Aorta (tissue), 5 donors: ENCODE results near the gene KRT3. TPM values are rescaled to one million over a fixed set of nuclear protein-coding genes. Genes with fewer than 3 reads are reported as not detected.
A peak's percentile ranks its signal among the peaks of the same experiment; 100 is the strongest.
"Not testable (repeated sequence)": the region's sequence is repeated elsewhere in the genome, so short reads cannot be mapped to it uniquely, and the experiment has no call there.

Experiments
- ATAC-seq: fragments of 200-7000 bp; cut with Tn5 transposase; one replicate; pipeline ENCODE4 v1.9.1; 2022; ENCODE audit warnings: moderate library complexity; ENCODE audit not compliant: low FRiP score
- DNase-seq, 2 donors: peaks; one replicate each; pipeline ENCODE4 v3.0.0-alpha.2; 2020
- H3K27ac ChIP-seq, 2 donors: one replicate each; pipeline ENCODE4 v1.5.1; 2013; ENCODE audit warnings: low read length in 2 of 2, mild to moderate bottlenecking in 2 of 2, moderate library complexity in 2 of 2, control low read depth in 1 of 2, inconsistent platforms in 1 of 2, low read depth in 1 of 2
- H3K27me3 ChIP-seq, 2 donors: one replicate each; pipeline ENCODE4 v1.6.1; 2013; ENCODE audit warnings: control low read depth in 1 of 2, low read length in 1 of 2, mild to moderate bottlenecking in 1 of 2, moderate library complexity in 1 of 2; ENCODE audit not compliant: insufficient read depth in 2 of 2, control insufficient read depth in 1 of 2
- H3K36me3 ChIP-seq, 2 donors: one replicate each; pipeline ENCODE4 v1.6.1; 2013; ENCODE audit warnings: control low read depth in 1 of 2, low read length in 1 of 2, mild to moderate bottlenecking in 1 of 2; ENCODE audit not compliant: insufficient read depth in 2 of 2, control insufficient read depth in 1 of 2
- H3K4me1 ChIP-seq, 2 donors: one replicate each; pipeline ENCODE4 v1.6.1; 2013; ENCODE audit warnings: low read length in 2 of 2, control low read depth in 1 of 2, mild to moderate bottlenecking in 1 of 2, moderate library complexity in 1 of 2; ENCODE audit not compliant: insufficient read depth in 2 of 2, control insufficient read depth in 1 of 2
- H3K4me3 ChIP-seq, 2 donors: one replicate each; pipeline ENCODE4 v1.5.1; 2013; ENCODE audit warnings: low read length in 2 of 2, control low read depth in 1 of 2, mild to moderate bottlenecking in 1 of 2
- H3K9me3 ChIP-seq: one replicate; pipeline ENCODE4 v1.6.1; 2013; ENCODE audit warnings: mild to moderate bottlenecking, low read length; ENCODE audit not compliant: control insufficient read depth
- WGBS, 2 donors: extraction: QIAGEN DNeasy Blood & Tissue Kit; methylation state at CpG; one replicate each; pipeline ENCODE4 v1.1.7; 2013; 5-methylcytosine and 5-hydroxymethylcytosine counted together
- intact Hi-C, 2 donors: fragments of 100-400 bp; cut with DNase I; formaldehyde crosslinking; loops; one replicate each; pipeline versions ENCODE4 v1.14.2 to v1.15.0; 2022
- polyA plus RNA-seq, 2 donors: library from polyadenylated mRNA; stranded (reverse); fragments of 200-250 nt; gene quantifications; one replicate each; pipeline ENCODE4 v1.2.3, GENCODE V29; 2013
- total RNA-seq, 2 donors: library from RNA; stranded (reverse); fragmentation: NEBNext Ultra II Directional; extraction: Animal tissue kit (Norgen Biotek cat#: 25700); gene quantifications; one replicate each; pipeline ENCODE4 v1.2.1, GENCODE V29; 2021
- donor health status: healthy with polysubstance abuse.
- donor health status: Bipolar disorder and iron deficiency.
- donor health status: DM: no; HTN: no; CAD: no.
- donor health status: DM: no; HTN: no; CAD: no.
- donor health status: DM: yes; HTN: yes; CAD: no.

The KRT3 gene
- total and polyA plus RNA-seq, 4 donors = not detected

DNA sequence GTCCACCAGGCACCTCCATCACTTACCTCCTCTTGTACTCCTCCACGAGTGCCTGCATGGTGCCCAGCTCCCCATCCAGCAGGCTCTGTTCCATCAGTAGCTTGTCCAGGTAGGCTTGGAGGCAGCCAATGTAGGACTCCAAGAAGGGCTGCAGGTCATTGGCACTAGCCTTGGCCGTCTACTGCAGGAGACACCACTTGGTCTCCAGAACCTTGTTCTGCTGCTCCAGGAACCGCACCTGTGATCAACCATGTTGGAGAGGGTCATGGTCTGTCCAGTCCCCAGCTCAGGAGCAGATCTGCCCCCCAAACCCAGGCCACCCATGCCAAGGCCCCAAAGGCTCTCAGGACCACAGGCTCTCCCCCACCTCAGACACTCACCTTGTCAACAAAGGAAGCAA lies 42.6 kb downstream of the KRT3 start:
- H3K27me3 ChIP-seq = peaks cover 0 to 1% of the 10 kb centered on the region in 2 donors
- H3K27ac ChIP-seq = no peak overlapping the region
- ATAC-seq (no peak), DNase-seq (no peak)
- H3K4me1 ChIP-seq = no peaks in the 10 kb centered on the region
- intact Hi-C loops = no loop called here
- peaks cover 2% of the 10 kb centered on the region for H3K9me3 ChIP-seq
- H3K36me3 ChIP-seq = no peaks in the 10 kb centered on the region
- 78 to 84% methylated on average over 3 of the region's 3 CpGs for WGBS, 2 donors
- H3K4me3 ChIP-seq = no peak overlapping the region

DNA sequence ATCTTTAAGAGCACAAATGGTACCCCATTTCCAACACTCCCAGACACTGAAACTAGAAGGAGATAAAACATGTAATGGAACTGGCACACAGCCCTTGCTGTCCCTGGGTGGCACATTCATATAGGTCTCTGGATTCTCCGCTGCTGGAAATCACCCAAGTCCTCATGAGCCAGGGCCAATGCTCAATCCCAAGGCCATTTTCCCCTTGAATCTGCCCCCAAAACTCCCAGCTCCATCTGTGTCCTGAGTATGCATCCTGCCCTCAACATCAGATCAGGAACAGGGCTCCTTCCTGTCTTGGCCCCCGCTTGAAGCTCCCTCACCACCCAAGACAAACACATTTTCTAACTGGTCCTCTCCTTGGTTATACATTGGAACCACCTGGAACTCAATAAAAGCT lies 43.4 kb downstream of the KRT3 start:
- Histone ChIP-seq H3K27ac (no peak overlapping the region), H3K4me1 (no peaks in the 10 kb centered on the region), H3K4me3 (no peak overlapping the region), H3K36me3 (no peaks in the 10 kb centered on the region), H3K27me3 (peaks cover 0 to under 1% of the 10 kb centered on the region in 2 donors), H3K9me3 (peaks cover 2% of the 10 kb centered on the region)
- 85 to 92% methylated on average over 2 of the region's 2 CpGs for WGBS, 2 donors
- ATAC-seq = no peak
- intact Hi-C loops = no loop called here
- DNase-seq = no peak

DNA sequence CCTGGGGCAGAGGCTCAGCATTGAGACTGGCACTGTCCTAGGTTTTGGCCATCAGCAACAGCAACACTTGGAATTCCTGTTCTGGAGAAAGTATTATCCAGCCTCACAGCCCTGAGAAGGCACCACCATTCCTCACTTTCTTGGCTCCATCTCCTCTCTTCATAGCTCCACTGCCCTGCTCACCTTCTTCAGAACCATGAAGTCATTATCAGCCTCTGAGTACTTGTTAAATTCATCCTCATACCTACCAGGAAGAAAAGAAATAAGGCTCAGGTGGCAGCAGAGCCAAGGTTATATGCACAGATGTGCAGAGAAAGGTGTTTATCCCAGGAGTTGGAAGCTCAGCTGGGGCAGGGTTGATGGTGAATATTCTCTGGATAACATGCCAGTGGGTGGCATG lies 44.1 kb downstream of the KRT3 start:
- intact Hi-C loops = no loop called here
- no peaks in the 10 kb centered on the region for H3K27me3 ChIP-seq
- no peak for ATAC-seq

GRCh38 chr12:52750532-52750931 lies 45.4 kb downstream of the KRT3 start:
- intact Hi-C loops, H3K27ac ChIP-seq, H3K4me3 ChIP-seq, H3K4me1 ChIP-seq, DNase-seq, H3K36me3 ChIP-seq, ATAC-seq, H3K27me3 ChIP-seq, H3K9me3 ChIP-seq: not testable (repeated sequence)
- WGBS, 2 donors = 45 to 65% methylated on average over 3 of the region's 3 CpGs

More for the DNA sequence above, 44.1 kb downstream of the KRT3 start:
- Histone ChIP-seq H3K4me3 (no peak overlapping the region), H3K9me3 (peaks cover 4% of the 10 kb centered on the region), H3K27ac (no peak overlapping the region), H3K4me1 (no peaks in the 10 kb centered on the region), H3K36me3 (no peaks in the 10 kb centered on the region)
- no peak for DNase-seq

DNA sequence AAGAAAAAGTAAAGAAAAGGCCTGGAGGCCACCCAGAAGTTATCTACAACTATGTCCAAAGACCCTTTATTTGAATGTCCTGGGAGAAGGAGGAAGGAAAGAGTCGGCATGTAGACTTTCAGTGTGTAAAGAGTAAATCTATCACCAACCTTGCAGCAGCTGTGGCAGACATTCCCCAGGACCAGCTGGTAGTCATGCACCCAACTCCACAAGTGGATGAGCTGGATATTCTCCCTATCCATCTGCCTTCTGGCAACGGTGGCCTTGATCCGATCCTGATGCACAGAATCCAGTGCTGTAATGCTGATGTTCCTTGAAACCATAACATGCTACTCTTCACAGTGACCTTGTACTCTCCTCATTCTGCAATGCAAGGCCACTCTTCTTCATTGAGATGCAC lies 46.1 kb downstream of the KRT3 start:
- H3K27me3 ChIP-seq = no peaks in the 10 kb centered on the region
- H3K4me1 ChIP-seq = no peaks in the 10 kb centered on the region
- no peak overlapping the region for H3K4me3 ChIP-seq
- 73 to 80% methylated on average over 3 of the region's 3 CpGs for WGBS, 2 donors
- H3K9me3 ChIP-seq = peaks cover 4% of the 10 kb centered on the region
- no peaks in the 10 kb centered on the region for H3K36me3 ChIP-seq
- no peak for ATAC-seq
- no peak for DNase-seq
- H3K27ac ChIP-seq = no peak overlapping the region
- intact Hi-C loops = no loop called here

DNA sequence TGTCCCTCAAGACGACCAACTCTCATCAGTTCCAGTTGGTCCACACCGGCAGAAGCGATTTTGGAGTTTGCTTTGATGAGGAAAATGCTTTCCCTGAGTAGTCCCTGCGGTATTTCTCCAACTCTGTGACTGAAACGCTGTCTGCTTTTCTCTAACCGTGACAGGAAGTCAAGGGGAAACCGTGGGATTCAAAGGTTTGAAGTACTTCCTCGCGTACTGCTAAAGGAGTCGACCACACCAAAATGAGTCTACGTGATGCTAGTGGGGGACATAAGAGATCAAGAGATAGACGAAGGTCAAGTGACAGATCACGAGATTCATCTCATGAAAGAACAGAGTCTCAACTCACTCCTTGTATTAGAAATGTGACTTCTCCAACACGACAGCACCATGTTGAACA lies 47.3 kb downstream of the KRT3 start:
- ATAC-seq = no peak
- Histone ChIP-seq H3K27me3 (no peaks in the 10 kb centered on the region), H3K4me1 (no peaks in the 10 kb centered on the region), H3K27ac (no peak overlapping the region), H3K9me3 (peaks cover 4% of the 10 kb centered on the region), H3K36me3 (no peaks in the 10 kb centered on the region), H3K4me3 (no peak overlapping the region)
- WGBS, 2 donors = 75 to 79% methylated on average over 14 of the region's 14 CpGs
- intact Hi-C loops = no loop called here
- no peak for DNase-seq

DNA sequence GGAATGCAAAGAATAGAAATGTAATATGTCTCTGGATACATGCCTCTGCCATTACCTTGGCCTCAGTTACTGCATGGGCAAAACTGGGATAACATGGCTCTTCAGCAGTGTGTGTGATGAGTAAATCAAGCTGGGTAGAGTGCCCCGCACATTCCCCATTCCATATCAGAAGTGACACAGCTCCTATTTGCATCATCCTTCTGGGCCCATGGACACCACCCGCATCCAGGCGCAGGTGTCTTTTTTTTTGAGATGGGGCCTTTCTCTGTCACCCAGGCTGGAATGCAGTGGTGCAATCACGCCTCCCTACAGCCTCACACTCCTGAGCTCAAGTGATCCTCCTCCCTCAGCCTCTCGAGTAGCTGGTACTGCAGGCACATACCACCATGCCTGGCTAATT lies 50.4 kb downstream of the KRT3 start:
- intact Hi-C loops = no loop called here
- Histone ChIP-seq H3K27me3 (no peaks in the 10 kb centered on the region), H3K4me3 (no peak overlapping the region), H3K9me3 (peaks cover 4% of the 10 kb centered on the region), H3K36me3 (no peaks in the 10 kb centered on the region), H3K4me1 (no peaks in the 10 kb centered on the region), H3K27ac (no peak overlapping the region)
- no peak for ATAC-seq
- WGBS, 2 donors = 73 to 76% methylated on average over 5 of the region's 5 CpGs
- DNase-seq = no peak

GRCh38 chr12:52744493-52745156 lies 51.3 kb downstream of the KRT3 start:
- H3K27me3 ChIP-seq = no peaks in the 10 kb centered on the region

GRCh38 chr12:52742822-52743457 lies 53.0 kb downstream of the KRT3 start:
- no peak overlapping the region for H3K4me3 ChIP-seq
- no peak overlapping the region for H3K27ac ChIP-seq
- peaks cover 4% of the 10 kb centered on the region for H3K9me3 ChIP-seq
- WGBS, 2 donors = 64 to 75% methylated on average over 3 of the region's 3 CpGs
- DNase-seq = peak in 1 of 2 donors; percentile 23
- H3K27me3 ChIP-seq = no peaks in the 10 kb centered on the region
- ATAC-seq = no peak
- no peaks in the 10 kb centered on the region for H3K4me1 ChIP-seq
- intact Hi-C loops = no loop called here
- H3K36me3 ChIP-seq = no peaks in the 10 kb centered on the region

More at GRCh38 chr12:52744493-52745156, 51.3 kb downstream of the KRT3 start:
- ATAC-seq = no peak
- H3K4me3 ChIP-seq = no peak overlapping the region
- whole genome bisulfite sequencing, 2 donors = 55 to 58% methylated on average over 1 of the region's 1 CpG
- H3K9me3 ChIP-seq = peaks cover 4% of the 10 kb centered on the region
- peak in 1 of 2 donors; percentile 10 for DNase-seq
- H3K36me3 ChIP-seq = no peaks in the 10 kb centered on the region
- H3K4me1 ChIP-seq = no peaks in the 10 kb centered on the region
- H3K27ac ChIP-seq = no peak overlapping the region
- intact Hi-C loops = no loop called here
